Stimulated activated CD4-positive, alpha-beta T cell treated with anti-CD3 and anti-CD28 coated beads, Interleukin-4, amount 100 ng/mL, for 1 hour (primary cell): Measurements from ENCODE around the gene SRGAP3.

ENCODE experiments used
- DNase-seq: peaks from one replicate; pipeline ENCODE4 v3.0.0-alpha.2; 2020

The SRGAP3 gene

GRCh38 chr3:9251055-9251786 lies 1.8 kb upstream of the SRGAP3 start:
- DNase-seq = no peak

DNA sequence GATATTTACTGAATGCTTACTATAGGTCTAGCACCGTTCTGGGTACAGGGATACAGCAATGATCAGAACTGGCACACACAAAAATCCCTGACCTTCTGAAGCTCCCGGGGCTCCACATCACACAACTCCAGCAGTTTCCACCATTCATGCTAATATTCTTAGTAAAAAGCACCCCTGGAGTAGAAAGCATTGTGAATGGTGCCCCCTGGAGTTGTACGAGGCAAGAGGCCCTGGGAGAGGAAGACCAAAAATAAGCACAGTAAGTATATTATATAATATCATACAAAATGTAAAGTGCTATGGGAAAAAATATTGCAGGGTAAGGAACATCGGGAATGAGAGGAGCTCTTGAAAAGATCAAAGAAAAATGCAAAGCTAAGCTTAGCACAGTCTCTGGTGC lies 790 bp upstream of the SRGAP3 start:
- DNase-seq = no peak

DNA sequence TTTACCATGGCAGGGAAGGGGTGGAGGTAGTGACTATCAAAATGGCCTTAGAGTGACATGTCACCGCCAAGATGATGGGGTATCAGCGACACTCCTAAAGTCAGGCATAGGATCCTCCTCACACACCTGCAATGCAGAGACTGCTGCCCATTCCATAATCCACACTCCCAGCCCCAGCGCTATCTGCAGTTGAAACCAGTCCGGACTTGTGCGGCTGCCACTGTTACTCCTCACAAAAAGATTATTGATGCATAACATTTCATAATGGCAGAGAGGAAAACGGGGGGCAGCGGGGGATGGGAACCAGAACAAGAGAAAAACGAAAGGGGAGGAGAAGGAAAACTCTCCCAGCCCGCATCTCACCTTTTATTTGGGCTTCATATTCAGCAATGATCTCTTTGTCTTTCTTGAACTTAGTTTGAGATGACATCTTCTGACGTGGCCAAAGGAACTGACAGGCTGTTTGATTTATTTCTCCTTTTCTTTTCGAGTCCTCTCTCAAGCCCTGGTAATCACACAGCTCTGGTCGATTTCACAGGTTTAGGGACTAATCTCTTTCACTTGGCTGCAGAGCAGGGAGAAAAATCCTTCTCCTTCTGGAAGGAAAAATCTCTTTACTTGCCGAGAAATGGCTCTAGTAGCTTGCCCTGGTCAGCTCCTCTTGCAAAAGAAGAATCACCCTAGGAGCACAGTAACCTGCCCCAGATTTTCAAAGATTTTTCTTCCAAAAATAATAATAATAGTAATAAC lies 749 bp downstream of the SRGAP3 start:
- no peak for DNase-seq

- no peak for DNase-seq
Observed at GRCh38 chr3:9247941-9248521, 1.4 kb downstream of the SRGAP3 start.

GRCh38 chr3:9247361-9247940 lies 2.0 kb downstream of the SRGAP3 start:
- DNase-seq = no peak

DNA sequence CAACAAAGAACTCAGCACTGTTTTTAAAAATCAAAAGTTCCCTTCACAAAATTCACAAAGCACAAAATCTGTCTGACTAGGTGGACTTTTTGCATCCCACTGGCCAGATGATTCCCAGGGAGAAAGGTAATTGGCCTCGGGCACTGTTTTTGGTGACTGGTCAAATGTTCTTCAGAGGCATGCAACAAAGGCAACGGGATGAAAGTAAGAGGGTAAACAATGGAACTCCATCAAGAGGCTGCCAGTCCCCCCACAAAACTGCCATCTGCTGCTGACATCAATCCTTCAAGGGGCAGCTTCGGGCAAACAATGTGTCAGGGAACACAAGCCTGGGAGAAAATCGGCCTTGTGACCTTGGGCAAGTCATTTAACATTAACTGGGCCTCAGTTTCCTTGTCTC lies 3.3 kb downstream of the SRGAP3 start:
- DNase-seq = no peak

- DNase-seq = no peak
Observed at GRCh38 chr3:9244495-9245183, 4.8 kb downstream of the SRGAP3 start.

GRCh38 chr3:9241956-9242355 lies 7.5 kb downstream of the SRGAP3 start:
- no peak for DNase-seq

- DNase-seq = no peak
Observed at GRCh38 chr3:9239680-9240079, 9.8 kb downstream of the SRGAP3 start.

GRCh38 chr3:9238721-9239295 lies 10.6 kb downstream of the SRGAP3 start:
- no peak for DNase-seq

- no peak for DNase-seq
Observed at GRCh38 chr3:9238276-9238675, 11.2 kb downstream of the SRGAP3 start.

DNA sequence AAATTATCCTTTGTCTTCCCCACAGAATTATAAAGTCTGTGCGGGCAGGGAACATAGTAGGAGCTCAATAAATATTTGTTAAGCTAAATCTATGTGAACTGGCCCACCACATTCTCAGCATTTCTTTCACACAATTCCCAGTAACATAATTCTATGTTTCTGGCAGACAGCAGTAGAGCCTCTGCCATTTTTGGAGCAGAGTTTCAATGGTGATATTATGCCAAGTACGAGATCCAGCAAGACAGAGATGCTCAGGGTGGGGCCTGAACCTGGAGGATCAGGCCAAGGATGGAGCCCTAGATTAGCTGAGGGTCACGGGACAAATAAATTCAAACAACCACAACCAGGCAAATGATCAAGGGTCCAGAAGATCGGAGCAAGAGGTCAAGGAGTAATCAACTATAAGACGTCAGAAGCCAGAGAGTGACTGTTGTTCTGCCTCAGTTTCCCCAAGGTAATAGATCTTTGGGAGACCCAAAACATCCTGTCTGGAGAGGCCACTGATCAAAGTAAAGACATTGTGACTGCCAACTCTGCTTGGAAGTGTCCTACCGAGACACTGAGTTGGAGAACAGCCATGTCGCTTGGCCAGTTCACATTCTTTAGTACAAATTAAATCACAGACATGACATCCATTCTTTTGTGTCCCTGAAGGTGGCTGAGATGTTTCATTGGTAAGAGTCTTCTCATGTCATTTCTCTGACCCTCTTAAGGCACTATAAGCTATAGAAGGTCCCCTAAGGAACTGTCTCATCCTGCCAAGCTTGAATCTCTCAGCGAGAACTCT lies 15.4 kb downstream of the SRGAP3 start:
- no peak for DNase-seq

DNA sequence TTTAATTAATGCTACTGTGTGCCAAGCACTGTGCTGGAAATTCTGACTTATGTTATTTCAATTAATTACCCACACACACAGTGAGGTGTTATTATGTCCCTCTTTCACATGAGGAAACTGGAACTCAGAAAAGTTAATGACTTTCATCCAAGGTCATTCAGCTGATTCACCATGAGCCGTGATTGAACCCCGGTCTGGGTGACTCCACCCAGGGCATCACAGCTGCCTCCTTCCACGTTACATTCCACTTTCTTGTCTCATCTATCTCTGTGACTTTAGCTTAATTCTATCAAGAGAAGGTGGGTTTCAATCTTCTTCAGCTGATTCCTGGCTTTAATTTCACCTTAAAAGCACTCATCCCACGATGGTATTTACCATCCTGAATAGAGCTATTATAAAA lies 16.3 kb downstream of the SRGAP3 start:
- DNase-seq = no peak

DNA sequence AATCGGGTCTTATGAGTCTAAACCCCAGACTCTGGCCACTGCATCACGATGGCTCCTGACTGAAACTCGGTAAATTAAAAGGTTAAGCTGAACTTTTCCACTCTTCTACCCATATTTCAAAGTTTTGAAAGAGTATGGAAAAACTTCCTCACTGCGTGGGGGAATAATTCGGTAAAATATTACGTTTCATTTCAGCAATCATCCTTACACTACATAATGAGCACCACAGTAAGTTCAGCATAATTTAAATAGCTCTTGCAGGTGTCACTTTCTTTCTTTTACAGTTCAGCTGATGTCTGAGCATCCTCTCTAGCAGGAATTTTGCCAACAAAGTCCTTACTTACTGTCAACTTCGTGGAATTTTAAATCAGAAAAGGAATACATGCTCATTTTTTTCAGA lies 17.5 kb downstream of the SRGAP3 start:
- no peak for DNase-seq

- DNase-seq = no peak
Observed at GRCh38 chr3:9231471-9231870, 18.0 kb downstream of the SRGAP3 start.

GRCh38 chr3:9231006-9231405 lies 18.4 kb downstream of the SRGAP3 start:
- no peak for DNase-seq

DNA sequence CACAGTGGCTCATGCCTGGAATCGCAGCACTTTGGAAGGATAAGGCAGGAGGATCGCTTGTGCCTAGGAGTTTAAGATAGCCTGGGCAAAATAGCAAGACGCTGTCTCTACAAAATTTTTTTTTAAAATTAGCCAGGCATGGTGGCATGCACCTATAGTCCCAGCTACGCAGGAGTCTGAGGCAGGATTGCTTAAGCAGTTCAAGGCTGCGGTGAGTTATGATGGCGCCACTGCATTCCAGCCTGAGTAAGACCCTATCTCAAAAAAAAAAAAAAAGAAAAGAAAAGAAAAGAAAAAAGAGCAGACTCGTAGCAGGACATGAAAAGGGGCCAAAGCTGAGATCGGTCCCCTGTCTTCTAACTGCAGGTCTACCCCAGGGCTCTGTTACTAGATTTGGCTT lies 18.9 kb downstream of the SRGAP3 start:
- DNase-seq = no peak

GRCh38 chr3:9229879-9230278 lies 19.6 kb downstream of the SRGAP3 start:
- no peak for DNase-seq

DNA sequence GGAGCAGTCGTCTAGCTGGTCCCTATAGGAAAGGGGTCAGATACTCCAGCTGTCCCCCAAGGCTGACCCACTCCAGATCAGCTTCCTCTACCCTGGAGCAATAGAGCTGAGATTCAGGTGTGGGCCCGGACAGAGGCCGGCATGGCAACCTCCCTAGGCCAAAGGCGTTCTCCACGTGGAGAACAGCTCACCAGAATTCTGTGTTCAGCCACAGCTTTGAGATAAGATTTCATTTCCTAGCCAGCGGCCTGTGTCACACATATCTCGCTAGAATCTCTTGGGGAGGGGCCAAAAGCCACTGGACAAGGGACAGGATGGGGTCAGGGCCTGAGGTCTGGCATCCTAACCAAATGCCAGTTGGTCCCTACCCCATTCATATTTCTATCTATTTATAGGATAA lies 20.1 kb downstream of the SRGAP3 start:
- DNase-seq = no peak

DNA sequence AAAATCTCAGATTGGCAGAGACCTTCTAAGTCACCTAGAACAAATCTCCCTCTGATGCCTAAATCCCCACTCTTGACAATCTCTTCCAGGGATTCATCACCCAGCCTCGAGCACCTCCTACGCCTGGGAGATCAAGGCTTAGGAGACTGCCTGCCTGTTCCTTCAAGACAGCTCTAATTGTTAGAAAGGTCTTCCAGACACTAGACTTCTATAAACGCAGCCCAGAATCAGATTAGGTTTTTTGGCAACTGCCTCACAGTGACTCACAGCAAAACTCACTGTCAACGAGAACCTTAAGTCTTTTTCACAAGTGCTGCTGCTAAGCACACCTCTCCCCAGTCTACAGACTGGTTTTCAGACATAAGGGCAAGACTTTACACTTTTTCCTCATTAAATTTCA lies 23.1 kb downstream of the SRGAP3 start:
- DNase-seq = no peak

DNA sequence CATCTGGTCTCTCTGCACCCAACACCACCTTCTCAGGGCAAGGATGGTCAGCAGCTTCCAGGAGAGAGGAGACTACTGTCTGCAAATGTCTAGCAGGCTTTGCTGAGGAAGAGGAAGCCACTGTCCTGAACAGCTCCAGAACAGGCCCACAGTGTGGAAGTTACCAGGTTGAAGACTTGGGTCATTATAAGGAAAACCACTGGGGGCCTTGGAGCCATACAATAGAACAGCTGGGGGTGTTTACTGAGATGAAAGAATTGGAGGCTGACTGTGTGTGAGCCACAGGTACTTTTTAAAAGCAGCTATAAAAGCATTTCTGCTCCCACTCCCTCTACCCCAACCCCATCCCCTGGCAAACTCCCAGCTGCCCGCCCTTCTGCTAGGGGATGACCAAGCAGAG lies 24.2 kb downstream of the SRGAP3 start:
- DNase-seq = no peak

GRCh38 chr3:9224490-9224889 lies 25.0 kb downstream of the SRGAP3 start:
- no peak for DNase-seq
